H1 (cell line): Measurements from ENCODE around the gene ARHGAP6. TPM values are rescaled to one million over a fixed set of nuclear protein-coding genes. Genes with fewer than 3 reads are reported as not detected.

Source experiments
- EP300 ChIP-seq, 2 experiments: IDR thresholded peaks; 1 replicate in 1 of 2; 2 replicates in 1 of 2; pipeline ENCODE4 v1.6.1; 2011 to 2012; ENCODE audit warnings: low read depth in 2 of 2, low read length in 2 of 2, mild to moderate bottlenecking in 2 of 2, borderline replicate concordance in 1 of 2, inconsistent platforms in 1 of 2, moderate library complexity in 1 of 2
- GTF2F1 ChIP-seq: IDR thresholded peaks from 2 replicates; pipeline ENCODE4 v1.6.1; 2012; ENCODE audit warnings: low read depth, low read length, improper control_type of control experiment, borderline replicate concordance
- KDM5A ChIP-seq: fragments of 200-600 bp; IDR thresholded peaks from 2 replicates; pipeline ENCODE4 v1.7.1; 2012; ENCODE audit warnings: mild to moderate bottlenecking, low read length, inconsistent platforms, mixed read lengths
- TAF1 ChIP-seq: IDR thresholded peaks from 2 replicates; pipeline ENCODE4 v1.6.1; 2011; ENCODE audit warnings: mild to moderate bottlenecking, low read depth, low read length
- ZNF274 ChIP-seq: IDR thresholded peaks from 2 replicates; pipeline ENCODE4 v1.7.0; 2012; ENCODE audit warnings: low read length, borderline replicate concordance; ENCODE audit errors: extremely low read depth
- polyA plus RNA-seq, 7 experiments: library from polyadenylated mRNA; depleted of rRNA in 3 of 7; stranded (reverse) in 5 of 7; unstranded in 2 of 7; fragments of >200 nt in 5 of 7; fragments of 200-250 nt in 2 of 7; gene quantifications; 1 replicate in 5 of 7; 2 replicates in 1 of 7; 4 replicates in 1 of 7; pipeline versions ENCODE4 v1.2.1 to v1.2.3, GENCODE V29; 2011 to 2013; ENCODE audit warnings: missing spikeins in 2 of 7, mixed read lengths in 2 of 7
- total RNA-seq: library from RNA; stranded (reverse); fragmentation: NEBNext Ultra II Directional; extraction: Animal tissue kit (Norgen Biotek cat#: 25700); gene quantifications from 2 replicates; pipeline ENCODE4 v1.2.1, GENCODE V29; 2021

The ARHGAP6 gene
- total and polyA plus RNA-seq, 2 of the 8 experiments (the other 6 are each of a cell fraction or from before 2014, with no cell fraction given) = 0.35 to 0.82 TPM

DNA sequence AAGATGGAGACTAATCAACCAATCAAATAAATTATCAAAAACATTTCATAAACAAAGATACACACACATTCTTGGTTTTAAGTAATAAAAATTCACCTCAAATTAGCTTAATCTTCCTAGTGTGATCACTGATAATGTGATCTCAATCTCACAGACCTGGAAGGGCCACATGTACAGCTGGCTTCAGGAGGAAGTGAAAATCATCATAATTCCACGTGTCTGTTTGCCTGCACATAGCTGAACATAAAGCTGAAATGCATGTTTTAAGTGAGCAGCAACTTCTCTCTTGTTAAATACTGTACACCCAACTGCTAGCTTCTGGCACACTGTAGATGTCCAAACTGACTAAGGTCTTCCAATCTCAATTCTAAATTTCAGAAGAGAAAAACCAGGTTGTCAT is 53.8 kb downstream of the ARHGAP6 start (continued):
- TF ChIP-seq KDM5A = no peak
- no peak for TF ChIP-seq GTF2F1
- no peak for TF ChIP-seq EP300 (IDR thresholded peaks at IDR 0.05; ENCODE audit: borderline replicate concordance in 1 of 2, low read depth in 2 of 2, low read length in 2 of 2)
- no peak for TF ChIP-seq ZNF274
- no peak for TF ChIP-seq TAF1
- TF ChIP-seq, all 59 proteins: peak for 0
